OCI-LY1 (cell line): ENCODE results near the gene SLAIN1.

Experiments
- CTCF ChIP-seq: fragments of 200-600 bp; sonication (generic), shearing (Covaris generic); IDR thresholded peaks from 2 replicates; pipeline ENCODE4 v1.5.1; 2017; ENCODE audit warnings: mild to moderate bottlenecking, antibody characterized with exemption, low read length, moderate library complexity, mixed read lengths
- EZH2 ChIP-seq: fragments of 200-600 bp; sonication (generic), shearing (Covaris generic); IDR thresholded peaks from 2 replicates; pipeline ENCODE4 v1.8.0; 2017; ENCODE audit warnings: borderline replicate concordance, mixed run types, mild to moderate bottlenecking, antibody characterized with exemption, low read length, moderate library complexity, mixed read lengths

- TF ChIP-seq CTCF (no peak), EZH2 (no peak)
Observed at GRCh38 chr13:77714119-77714755, 16.8 kb downstream of the SLAIN1 start.
